GM18868 (cell line): ENCODE results near the gene HSPB6.

Experiments
- ATAC-seq: cut with Tn5 transposase; IDR thresholded peaks from one replicate; pipeline ENCODE4 v1.9.1; 2021; ENCODE audit warnings: mild to moderate bottlenecking, moderate library complexity; ENCODE audit not compliant: unreplicated experiment

Gene HSPB6

DNA sequence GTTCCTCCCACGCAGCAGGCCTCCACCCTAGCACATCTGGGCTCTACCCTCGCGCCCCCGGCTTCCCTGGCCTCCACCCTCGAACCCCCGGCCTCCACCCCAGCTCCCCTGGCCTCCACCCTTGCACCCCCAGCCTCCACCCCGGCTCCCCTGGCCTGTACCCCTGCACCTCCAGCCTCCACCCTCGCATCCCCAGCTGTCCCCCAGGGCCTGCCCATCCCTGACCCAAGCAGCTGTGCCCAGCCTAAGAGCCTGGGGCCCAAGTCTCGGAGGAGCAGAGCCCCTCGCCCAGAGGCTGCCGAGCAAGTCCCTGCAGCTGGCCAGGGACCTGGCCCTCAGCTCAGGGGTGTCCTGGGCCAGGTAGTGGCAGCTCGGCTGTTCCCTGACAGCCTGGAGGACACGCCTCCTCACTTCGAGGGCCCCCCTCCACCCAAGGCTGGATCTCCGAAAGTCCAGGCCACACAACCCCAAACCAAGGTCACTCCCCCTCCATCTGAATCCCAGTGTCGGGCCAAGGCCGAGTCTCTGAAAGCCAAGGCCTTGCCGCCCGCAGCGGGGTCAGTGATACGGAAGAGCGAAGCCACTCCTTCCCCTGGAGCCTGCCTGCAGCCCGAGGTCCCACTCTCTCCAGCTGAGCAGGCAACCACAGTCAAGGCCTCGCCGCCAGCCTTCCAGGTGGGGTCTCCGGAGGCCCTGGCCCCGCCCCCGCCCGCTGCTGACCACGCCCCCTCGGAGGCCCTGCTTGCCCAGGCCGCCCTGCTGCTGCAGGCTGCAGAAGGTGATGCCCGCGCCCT is 10.7 kb upstream of the HSPB6 start:
- no peak for ATAC-seq

- ATAC-seq = no peak
Measured at GRCh38 chr19:35766571-35767104, 9.8 kb upstream of the HSPB6 start.

- no peak for ATAC-seq
Measured at GRCh38 chr19:35764432-35765315, 7.8 kb upstream of the HSPB6 start.

DNA sequence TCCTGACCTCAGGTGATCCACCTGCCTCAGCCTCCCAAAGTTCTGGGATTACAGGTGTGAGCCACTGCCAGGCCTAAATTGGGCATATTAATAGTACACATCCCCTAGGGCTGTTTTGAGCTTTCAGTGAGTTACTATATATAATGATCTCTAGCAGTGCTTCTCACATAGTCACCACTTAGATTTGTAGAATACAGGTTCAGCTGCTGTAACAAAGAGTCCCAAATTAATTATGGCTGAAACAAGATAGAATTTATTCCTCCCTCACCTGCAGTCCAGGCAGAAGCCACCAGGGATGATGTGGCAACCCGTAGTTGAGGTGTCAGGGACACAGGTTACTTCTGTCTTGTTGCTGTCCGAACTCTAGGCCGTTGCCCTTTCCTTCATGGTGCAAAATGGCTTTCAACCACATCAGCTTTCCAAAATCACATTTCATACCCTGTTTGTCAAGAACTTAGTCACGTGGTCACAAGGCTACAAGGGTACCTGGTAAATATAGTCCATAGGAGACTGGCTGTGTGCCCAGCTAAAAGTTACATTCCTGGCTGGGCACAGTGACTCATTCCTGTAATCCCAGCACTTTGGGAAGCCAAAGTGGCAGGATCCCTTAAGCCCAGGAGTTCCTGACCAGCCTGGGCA is 4.0 kb upstream of the HSPB6 start:
- ATAC-seq = no peak

GRCh38 chr19:35759697-35760096 is 2.9 kb upstream of the HSPB6 start:
- no peak for ATAC-seq

- ATAC-seq = peak; percentile 95
Measured at GRCh38 chr19:35757749-35758608, 1.1 kb upstream of the HSPB6 start, which contains the start of gene PROSER3. Gene PROSER3 (plus strand): TSS chr19:35758176. CDS start chr19:35758216, 40 bp downstream.

- ATAC-seq = no peak
Measured at GRCh38 chr19:35757231-35757748, 461 bp upstream of the HSPB6 start.

DNA sequence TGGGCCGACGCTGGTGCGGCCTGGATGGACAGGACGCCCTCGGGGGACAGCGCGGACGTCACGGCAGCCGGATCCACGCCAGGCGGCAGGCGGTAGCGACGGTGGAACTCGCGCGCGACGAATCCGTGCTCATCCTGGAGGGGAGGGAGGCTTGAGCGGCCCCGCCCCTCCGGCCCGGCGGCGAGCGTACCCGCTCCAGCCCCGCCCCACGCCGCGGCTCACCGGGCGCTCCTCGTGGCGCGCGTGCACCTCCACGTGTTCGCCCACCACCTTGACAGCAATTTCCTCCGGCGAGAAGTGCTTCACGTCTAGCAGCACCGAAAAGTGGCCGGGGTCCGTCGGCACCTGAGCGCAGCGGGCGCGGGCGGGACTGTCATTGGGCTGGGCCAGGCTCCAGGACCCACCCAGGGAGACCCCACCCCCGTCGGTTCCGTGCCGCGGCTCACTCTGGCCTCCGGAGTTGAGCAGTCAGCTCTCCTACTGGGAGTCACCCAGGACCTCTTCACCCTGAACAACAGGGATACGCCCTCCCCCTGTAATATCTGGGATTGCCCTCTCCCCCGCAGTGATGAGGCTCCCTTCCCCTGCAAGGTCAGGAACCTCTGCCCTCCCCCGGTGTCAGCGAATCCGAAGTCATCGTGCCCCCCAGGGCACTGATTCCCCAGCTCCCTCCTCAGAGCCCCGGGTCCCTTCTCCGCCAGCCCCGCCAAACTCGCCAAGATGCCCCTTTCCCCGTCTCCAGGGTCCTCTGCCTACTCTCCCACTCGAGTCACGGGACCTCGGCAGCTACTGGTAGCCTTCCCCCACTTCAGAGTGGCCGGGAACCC is 1.1 kb downstream of the HSPB6 start:
- no peak for ATAC-seq

DNA sequence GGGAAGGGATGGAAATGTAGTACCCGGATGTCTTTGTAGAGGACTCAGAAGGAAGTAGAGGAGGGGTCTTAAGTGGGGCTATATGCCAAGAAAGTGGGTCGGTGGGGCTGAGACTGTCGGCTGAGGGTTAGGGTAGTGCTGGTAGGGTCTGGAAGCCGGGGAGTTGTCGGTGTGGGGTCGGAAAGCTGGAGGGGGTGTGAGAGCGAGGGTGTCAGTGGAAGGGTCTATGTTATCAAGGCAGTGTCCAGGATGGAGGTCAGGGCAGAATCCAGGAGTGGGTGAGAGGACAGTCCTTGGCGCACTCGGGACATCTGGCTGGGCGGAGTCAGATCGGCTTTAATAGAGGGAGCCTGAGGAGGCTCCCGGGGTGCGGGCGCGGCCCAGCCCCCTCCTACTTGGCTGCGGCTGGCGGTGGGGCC is 1.7 kb downstream of the HSPB6 start:
- ATAC-seq = no peak

- no peak for ATAC-seq
Measured at GRCh38 chr19:35754370-35755130, 2.3 kb downstream of the HSPB6 start.

DNA sequence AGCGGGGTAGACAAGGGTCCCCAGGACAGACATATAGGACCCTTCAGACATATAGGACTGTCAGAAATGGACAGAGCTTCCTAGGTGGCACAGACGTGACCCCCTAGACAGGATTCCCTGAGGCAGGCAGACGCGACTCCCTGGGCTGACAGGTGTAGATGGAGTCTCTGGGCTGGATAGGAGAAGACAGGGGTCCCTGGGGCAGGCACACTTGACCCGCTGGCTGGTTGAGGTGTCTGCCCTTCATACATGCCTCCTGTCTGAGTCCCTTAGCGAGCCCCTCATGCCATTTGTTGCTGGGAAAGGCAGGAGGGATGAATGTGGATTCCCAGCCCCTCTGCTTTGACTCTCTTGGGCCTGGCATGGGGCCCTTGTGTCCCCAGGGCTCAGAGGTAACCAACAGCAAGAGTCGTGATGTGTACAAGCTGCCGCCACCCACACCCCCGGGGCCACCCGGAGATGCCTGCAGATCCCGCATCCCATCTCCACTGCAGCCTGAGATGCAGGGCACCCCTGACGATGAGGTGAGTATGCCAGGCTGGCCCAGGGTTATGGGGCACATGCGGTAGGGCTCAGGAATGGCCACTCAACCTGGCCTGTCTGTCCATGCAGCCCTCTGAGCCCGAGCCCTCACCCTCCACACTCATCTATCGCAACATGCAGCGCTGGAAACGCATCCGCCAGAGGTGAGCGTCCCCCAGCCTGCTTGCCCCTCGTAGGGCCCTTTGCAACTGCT is 3.0 kb downstream of the HSPB6 start:
- ATAC-seq = no peak

- no peak for ATAC-seq
Measured at GRCh38 chr19:35752746-35753350, 4.0 kb downstream of the HSPB6 start.

DNA sequence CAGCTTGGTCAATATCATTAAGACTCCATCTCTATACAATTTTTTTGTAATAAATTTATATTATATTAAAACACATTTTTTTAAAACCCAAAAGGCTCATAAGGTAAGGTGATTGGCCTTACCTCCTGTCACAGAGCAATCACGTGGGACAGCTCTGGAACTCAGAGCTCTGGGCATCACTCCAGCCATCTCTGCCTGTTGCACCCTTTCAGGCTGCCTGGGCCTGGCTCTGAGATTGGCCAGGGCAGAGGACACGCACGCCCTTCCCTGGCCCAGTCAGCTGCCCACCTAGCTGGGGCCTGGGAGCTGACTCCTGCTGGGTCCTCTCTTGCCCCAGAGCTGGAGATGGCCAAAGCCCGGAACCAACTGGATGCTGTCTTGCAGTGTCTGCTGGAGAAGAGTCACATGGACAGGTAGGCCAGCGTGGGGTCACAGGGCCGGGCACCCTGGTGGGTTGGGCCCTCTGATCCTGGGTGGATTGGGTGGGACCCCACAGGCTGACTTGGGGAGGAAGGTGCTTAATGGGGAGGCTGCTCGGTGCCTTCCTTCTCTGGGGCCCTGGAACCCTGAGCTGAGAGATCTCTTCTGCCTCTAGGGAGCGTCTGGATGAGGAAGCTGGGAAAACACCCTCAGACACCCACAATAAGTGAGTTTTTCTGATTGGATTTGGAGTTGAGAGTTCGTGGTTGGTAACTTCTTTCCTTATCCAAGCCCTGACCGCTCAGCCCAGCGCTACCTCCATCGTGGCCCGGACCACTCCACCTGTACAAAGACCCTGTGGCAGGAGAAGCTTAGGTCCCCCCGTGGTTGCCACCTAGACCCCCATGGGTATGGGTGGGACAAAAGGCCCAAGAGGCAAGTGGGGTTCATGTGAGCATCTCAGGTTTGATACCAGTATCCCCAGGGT is 4.7 kb downstream of the HSPB6 start:
- no peak for ATAC-seq

GRCh38 chr19:35750167-35750566 is 6.7 kb downstream of the HSPB6 start:
- ATAC-seq = no peak

DNA sequence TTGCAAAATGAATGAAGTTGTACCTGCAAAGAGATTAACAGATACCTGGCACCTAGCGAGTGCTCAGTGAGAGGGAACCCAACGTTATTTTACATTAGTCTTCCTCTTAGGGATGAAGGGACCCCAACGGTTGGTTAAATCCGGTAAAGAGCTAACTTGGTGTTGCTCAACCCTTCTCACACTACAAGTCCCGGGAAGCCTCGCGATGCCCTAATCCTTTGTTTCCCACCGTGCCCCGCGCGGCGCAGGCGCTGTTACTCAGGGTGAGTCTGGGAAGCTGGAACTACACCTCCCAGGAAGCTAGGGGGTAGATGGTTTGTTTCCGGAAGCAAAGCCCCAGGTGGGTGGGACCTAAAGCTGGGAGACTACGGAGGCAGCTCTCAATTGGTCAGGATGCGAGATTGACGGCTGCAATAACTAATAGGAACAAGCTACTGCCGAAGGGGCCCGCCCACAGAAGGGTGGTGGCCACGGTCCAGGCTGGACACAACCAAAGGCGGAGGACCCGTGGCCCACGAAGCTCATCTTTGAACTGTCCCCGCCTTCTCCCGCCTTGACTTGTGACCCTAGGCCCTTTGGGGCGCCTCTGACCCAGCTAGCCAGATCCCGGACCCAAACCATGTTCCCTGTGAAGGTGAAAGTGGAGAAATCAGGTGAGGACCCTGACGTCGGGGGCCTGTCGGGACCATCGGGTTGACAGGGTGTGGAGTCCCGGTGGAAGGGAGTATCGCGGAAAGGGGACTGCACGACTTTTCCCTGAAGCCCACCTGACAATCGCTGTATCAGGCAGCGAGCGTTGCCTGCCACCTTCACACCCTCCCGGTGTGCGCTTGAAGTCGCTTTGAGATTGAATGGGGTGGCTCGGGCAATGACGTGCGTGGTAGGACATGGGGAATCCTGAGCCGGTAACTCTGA is 8.5 kb downstream of the HSPB6 start, which contains the start of gene LIN37:
Gene LIN37, plus strand, starts transcription at position 471 of the 915 bp plus-strand sequence. Its CDS starts 149 bp downstream, at position 620.
- ATAC-seq = peak; percentile 77
